ENCODE data around the gene SGCE.

The SGCE gene

GRCh38 chr7:94584113-94584512 is 71.8 kb downstream of the SGCE start:
- in situ Hi-C loops (cut with MboI; ENCODE audit: low pct_unique_long_range_greater_than_20kb, low sequenced_read_pairs, unreplicated experiment) = no loop called here
- DNase-seq (ENCODE audit: low spot score) = no peak

GRCh38 chr7:94580601-94581000 is 75.3 kb downstream of the SGCE start:
- DNase-seq (ENCODE audit: low spot score) = no peak
- in situ Hi-C loops (cut with MboI; ENCODE audit: low pct_unique_long_range_greater_than_20kb, low sequenced_read_pairs, unreplicated experiment) = no loop called here
- TF ChIP-seq CTCF (IDR thresholded peaks at IDR 0.05; ENCODE audit: extremely low read depth, insufficient read depth, missing control alignments) = no peak

More at GRCh38 chr7:94584113-94584512, 71.8 kb downstream of the SGCE start:
- no peak for TF ChIP-seq CTCF (IDR thresholded peaks at IDR 0.05; ENCODE audit: extremely low read depth, insufficient read depth, missing control alignments)

- no peak for TF ChIP-seq CTCF (IDR thresholded peaks at IDR 0.05; ENCODE audit: extremely low read depth, insufficient read depth, missing control alignments)
- DNase-seq (ENCODE audit: low spot score) = no peak
- in situ Hi-C loops (cut with MboI; ENCODE audit: low pct_unique_long_range_greater_than_20kb, low sequenced_read_pairs, unreplicated experiment) = no loop called here
Observed at GRCh38 chr7:94579470-94579869, 76.5 kb downstream of the SGCE start.

GRCh38 chr7:94578614-94579013 is 77.3 kb downstream of the SGCE start:
- DNase-seq (ENCODE audit: low spot score) = no peak

GRCh38 chr7:94577357-94577756 is 78.6 kb downstream of the SGCE start:
- DNase-seq (ENCODE audit: low spot score) = no peak
- in situ Hi-C loops (cut with MboI; ENCODE audit: low pct_unique_long_range_greater_than_20kb, low sequenced_read_pairs, unreplicated experiment) = no loop called here
- no peak for TF ChIP-seq CTCF (IDR thresholded peaks at IDR 0.05; ENCODE audit: extremely low read depth, insufficient read depth, missing control alignments)

More at GRCh38 chr7:94578614-94579013, 77.3 kb downstream of the SGCE start:
- in situ Hi-C loops (cut with MboI; ENCODE audit: low pct_unique_long_range_greater_than_20kb, low sequenced_read_pairs, unreplicated experiment) = no loop called here
- no peak for TF ChIP-seq CTCF (IDR thresholded peaks at IDR 0.05; ENCODE audit: extremely low read depth, insufficient read depth, missing control alignments)

- no peak for DNase-seq (ENCODE audit: low spot score)
- in situ Hi-C loops (cut with MboI; ENCODE audit: low pct_unique_long_range_greater_than_20kb, low sequenced_read_pairs, unreplicated experiment) = no loop called here
- TF ChIP-seq CTCF (IDR thresholded peaks at IDR 0.05; ENCODE audit: extremely low read depth, insufficient read depth, missing control alignments) = no peak
Observed at GRCh38 chr7:94576316-94576715, 79.6 kb downstream of the SGCE start.

- in situ Hi-C loops (cut with MboI; ENCODE audit: low pct_unique_long_range_greater_than_20kb, low sequenced_read_pairs, unreplicated experiment) = no loop called here
- no peak for DNase-seq (ENCODE audit: low spot score)
- TF ChIP-seq CTCF (IDR thresholded peaks at IDR 0.05; ENCODE audit: extremely low read depth, insufficient read depth, missing control alignments) = no peak
Observed at GRCh38 chr7:94575646-94576045, 80.3 kb downstream of the SGCE start.
